ENCODE data around the gene PTPN1.
"Not testable (repeated sequence)": the region's sequence is repeated elsewhere in the genome, so short reads cannot be mapped to it uniquely, and the experiment has no call there.

Gene PTPN1

GRCh38 chr20:50560867-50561266 is 50.7 kb downstream of the PTPN1 start:
- DNase-seq, result no peak

- DNase-seq, result no peak
Measured at GRCh38 chr20:50561379-50562078, 51.3 kb downstream of the PTPN1 start.

GRCh38 chr20:50562262-50562701 is 52.1 kb downstream of the PTPN1 start:
- no peak for DNase-seq

GRCh38 chr20:50563133-50563944 is 53.2 kb downstream of the PTPN1 start:
- DNase-seq, result peak; percentile 37

- no peak for DNase-seq
Measured at GRCh38 chr20:50565383-50565782, 55.2 kb downstream of the PTPN1 start.

- DNase-seq, result no peak
Measured at GRCh38 chr20:50565871-50566270, 55.7 kb downstream of the PTPN1 start.

- DNase-seq, result no peak
Measured at GRCh38 chr20:50567860-50568548, 57.8 kb downstream of the PTPN1 start.

- DNase-seq, result no peak
Measured at GRCh38 chr20:50568549-50568942, 58.4 kb downstream of the PTPN1 start.

- not testable (repeated sequence) for DNase-seq
Measured at GRCh38 chr20:50569487-50569863, 59.3 kb downstream of the PTPN1 start.

GRCh38 chr20:50569864-50570836 is 60.0 kb downstream of the PTPN1 start:
- no peak for DNase-seq

- DNase-seq, result no peak
Measured at GRCh38 chr20:50571466-50571865, 61.3 kb downstream of the PTPN1 start.

- peak; percentile 90 for DNase-seq
Measured at GRCh38 chr20:50572938-50573777, 63.0 kb downstream of the PTPN1 start.

GRCh38 chr20:50574108-50574507 is 63.9 kb downstream of the PTPN1 start:
- DNase-seq, result no peak

- no peak for DNase-seq
Measured at GRCh38 chr20:50574586-50574985, 64.4 kb downstream of the PTPN1 start.

- no peak for DNase-seq
Measured at GRCh38 chr20:50575865-50576720, 65.9 kb downstream of the PTPN1 start.

- DNase-seq, result peak; percentile 59
Measured at GRCh38 chr20:50577175-50578018, 67.2 kb downstream of the PTPN1 start.

GRCh38 chr20:50578061-50578777 is 68.0 kb downstream of the PTPN1 start:
- DNase-seq, result no peak

- DNase-seq, result no peak
Measured at GRCh38 chr20:50578778-50579165, 68.6 kb downstream of the PTPN1 start.

- DNase-seq, result no peak
Measured at GRCh38 chr20:50579511-50579910, 69.3 kb downstream of the PTPN1 start.

Data from NCI-H1105 treated with DMSO at 0.1 percent for 48 hours (cell line).